HG02870 (cell line): ENCODE results near the gene PAN3.

ENCODE experiments used
- ATAC-seq: cut with Tn5 transposase; IDR thresholded peaks from one replicate; pipeline ENCODE4 v1.9.1; 2021; ENCODE audit warnings: mild to moderate bottlenecking, moderate library complexity; ENCODE audit not compliant: unreplicated experiment

Gene PAN3

DNA sequence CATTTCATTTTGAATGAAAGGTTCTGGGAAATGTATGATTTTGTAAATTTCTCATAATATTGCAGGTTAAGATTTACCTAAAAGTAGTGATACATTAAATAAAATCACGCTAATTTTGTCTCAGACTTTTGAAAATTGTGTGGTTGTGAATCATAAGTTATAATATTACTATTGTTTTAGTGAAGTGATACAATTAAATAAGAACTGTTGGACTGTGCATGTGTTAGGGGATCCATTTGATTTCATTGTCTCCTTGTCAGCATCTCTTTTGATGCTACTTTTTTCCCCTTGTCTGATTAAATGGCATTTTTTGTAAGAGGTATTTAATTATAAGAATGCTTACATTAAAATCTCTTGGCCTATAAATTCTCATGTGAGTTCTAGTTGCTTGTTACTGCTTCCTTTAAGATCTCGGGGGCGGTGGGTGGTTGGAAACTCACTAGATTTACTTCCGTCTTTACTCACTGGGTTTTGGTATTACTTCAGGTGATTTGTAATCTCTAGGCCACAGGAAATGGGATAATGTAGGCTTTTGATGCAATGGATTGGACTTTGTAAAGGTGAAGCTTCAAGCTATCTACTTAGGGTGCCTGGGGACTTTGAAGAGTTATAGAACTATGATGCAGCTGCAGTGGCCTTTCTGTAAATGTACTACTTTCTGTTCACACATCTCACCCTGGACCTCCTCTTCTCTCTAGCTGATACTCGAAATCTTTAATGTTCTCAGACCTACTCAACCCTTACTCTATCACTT is 66.5 kb downstream of the PAN3 start:
- ATAC-seq: peak; percentile 51

DNA sequence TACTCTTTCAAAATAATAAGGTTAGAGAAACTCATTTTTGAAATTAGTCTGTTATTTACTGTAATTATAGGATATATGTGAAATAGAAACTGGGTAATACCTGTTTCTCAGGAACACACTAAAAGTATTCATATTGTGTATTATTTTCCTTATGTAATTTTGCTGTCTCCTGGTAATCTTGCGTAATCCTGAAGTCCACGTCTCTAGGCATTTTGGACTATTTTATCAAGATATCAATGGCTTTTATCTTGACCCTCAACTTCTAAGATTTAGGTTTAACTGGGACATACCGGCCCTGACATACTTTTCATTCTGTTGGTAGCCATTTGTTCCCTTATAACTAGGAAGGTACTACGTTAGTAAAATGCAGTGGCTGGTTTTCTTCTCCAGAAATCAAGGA is 80.3 kb downstream of the PAN3 start:
- ATAC-seq: no peak

DNA sequence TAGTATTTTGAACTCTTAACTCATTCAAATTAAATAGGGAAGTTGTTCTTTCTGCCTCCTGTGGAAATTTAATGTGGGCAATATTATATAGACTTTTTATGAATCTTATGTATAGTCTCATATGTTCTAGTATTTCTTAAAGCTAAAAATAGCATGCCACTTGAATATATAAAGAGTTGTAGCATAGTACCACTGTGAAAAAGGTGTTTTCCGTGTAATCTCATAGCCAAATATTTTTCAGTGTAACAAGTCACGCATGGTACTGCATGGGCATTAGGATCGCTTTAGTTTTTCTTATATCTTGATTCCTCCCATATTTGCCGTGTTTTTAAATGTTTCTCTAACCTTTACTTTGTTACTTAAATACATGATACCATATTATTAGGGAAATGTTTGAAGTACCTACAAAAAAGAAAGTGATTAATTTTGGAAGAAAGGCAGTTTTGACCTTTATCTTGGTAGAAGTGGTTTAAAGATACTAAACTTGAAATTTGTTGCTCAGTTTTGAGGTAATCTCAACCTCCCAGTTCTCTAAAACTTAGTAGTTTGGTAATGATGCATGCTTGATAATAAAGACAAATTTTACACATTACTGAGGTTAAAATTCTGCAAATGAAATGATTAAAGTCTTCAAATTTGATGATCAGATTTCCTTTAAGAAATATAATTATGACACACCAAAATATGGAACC is 81.2 kb downstream of the PAN3 start:
- peak; percentile 48 for ATAC-seq

DNA sequence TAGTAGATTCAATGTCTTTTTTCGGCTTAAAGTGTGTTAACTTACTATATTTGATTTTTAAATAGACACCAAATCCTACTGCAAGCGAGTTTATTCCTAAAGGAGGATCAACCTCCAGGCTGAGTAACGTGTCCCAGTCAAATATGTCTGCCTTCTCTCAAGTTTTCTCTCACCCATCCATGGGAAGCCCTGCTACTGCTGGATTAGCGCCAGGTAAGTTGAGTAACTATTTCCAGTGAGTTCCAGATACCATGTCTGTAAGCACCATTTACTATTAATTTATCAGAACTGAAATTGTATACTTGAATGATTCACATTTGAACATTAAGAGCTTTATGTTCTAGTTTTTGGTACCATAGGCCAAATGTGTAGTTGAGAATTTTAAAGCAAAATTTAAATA is 81.8 kb downstream of the PAN3 start:
- ATAC-seq: no peak

DNA sequence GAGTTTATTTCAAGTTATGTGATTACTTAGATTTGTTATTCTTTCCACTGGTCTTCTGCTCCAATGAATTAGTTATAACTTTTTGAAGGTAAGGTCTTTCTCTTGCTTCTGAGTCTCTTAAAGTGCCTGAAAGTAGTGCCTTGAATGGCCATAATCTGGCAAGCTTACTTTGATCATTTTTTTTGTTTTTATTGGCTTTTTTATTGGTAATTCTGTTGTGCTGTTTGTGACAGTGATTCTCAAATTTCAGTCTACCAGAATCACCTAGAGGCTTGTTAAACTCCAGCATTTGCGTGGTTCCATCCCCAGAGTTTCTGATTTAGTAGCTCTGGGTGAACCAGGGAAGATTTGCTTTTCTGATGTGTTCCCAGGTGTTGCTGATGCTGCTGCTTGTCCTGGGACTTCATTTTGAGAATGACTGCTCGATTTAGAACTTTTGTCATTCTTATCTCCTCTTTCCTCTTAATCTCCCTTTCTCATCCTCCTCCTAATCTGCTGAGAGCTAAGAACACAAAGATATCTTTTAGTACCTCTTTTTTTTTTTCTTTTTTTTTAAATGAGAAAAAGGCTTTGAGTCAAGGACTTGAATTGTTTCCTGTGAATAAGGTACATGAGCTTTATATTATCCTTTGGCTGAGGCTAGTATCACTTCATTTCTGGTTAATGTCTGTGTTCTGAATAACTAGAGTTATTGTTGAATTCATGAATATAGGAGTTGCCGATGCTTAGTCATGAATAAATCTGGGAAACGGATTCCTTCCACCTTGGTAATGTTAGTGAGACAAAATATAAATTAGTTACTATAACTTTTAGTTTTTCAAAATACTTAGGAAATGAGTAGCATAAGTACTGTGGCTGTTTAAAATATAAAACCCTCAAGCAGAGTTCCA is 91.4 kb downstream of the PAN3 start:
- no peak for ATAC-seq

DNA sequence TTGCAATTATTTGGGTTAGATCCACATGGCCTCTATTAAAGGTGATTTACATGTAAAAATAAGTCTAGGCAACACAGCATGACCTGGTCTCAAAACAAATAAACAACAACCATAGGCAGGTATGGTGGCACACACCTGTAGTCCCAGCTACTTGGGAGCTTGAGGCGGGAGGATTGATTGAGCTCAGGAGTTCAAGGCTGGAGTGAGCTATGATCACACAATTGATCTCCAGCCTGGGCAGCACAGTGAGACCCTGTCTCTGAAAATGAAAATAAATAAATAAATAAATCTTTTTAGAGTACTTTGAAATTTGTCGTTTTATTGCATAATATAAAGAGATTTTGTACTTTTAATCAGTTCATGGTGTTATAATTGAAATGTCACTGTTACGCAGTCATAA is 93.3 kb downstream of the PAN3 start:
- no peak for ATAC-seq

DNA sequence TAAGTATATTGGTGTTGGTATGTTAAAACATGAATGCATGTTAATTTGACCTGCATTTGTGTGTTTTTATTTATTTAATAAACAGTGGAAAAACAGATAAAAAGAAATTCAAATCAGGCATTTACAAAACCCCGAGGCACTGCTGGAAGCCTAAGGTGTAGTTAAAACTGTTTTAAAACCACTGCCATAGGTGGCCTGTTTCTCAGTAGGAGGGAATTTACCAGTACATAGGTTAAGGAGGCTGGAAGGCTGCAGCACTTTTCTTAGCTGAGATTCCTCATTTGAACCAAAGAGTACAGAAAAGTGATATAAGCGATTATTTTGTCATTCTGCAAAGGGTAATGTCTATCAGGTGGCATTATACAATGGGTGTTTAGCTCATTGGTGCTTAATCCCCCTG is 99.6 kb downstream of the PAN3 start:
- ATAC-seq: no peak

DNA sequence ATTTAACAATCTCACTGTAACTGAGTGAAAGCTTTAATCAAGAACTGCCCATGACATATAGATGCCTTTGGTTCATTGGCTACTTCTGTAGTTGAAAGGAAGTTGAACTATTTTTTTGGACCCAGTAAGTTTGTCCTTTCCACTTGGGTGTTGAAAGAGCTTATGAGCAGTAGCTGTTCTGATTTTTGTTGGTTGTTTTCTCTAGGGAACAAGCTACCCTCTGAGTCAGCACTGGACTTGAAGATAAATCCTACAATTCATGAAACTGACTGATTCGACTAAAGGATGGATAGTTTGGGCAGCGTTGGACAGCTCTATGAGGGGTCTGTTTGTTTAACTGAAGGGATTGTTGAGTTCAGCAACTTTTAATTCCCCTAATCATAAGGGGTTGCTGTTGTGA is 101.0 kb downstream of the PAN3 start:
- ATAC-seq: no peak

DNA sequence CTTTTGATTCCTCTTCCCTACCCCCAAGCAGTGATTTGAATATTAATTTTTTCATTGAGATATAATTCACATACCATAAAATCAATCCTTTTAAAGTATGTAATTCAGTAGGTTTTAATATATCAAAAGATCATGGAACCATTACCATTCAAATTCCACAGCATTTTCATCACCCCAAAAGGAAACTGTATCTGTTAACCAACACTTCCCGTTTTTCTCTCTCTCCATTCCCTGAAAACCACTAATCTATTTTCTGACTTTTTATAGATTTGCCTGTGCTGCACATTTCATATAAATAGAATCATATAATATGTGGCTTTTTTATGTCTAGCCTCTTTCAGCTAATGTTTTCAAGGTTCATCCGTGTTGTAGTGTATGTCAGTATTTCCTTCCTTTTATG is 107.1 kb downstream of the PAN3 start:
- ATAC-seq: no peak

DNA sequence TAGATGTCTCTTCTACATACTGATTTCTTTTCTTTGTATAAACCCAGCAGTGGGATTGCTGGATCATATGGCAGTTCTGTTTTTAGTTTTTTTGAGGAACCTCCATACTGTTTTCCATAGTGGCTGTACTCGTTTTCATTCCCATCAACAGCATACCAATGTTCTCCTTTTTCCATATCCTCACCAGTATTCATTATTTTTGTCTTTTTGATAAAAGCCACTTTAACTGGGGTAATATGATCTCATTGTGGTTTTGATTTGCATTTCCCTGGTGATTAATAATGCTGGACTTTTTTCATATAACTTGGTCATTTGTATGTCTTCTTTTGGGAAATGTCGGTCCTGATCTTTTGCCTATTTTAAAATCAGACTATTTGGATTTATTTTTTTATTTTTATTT is 108.5 kb downstream of the PAN3 start:
- no peak for ATAC-seq

DNA sequence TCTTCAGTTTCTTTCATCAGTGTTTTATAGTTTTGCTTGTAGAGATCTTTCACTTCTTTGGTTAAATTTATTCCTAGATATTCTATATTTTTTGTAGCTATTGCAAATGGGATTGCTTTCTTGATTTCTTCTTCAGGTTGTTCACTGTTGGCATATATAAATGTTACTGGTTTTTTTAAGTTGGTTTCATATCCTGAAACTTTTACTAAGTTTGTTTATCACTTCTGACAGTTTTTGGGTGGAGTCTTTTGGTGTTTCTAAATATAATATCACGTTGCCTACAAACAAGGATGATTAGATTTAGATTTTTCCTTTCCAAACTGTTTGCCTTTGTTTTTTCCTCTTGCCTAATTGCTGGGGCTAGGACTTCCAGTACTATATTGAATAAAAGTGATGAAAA is 109.7 kb downstream of the PAN3 start:
- ATAC-seq: no peak

DNA sequence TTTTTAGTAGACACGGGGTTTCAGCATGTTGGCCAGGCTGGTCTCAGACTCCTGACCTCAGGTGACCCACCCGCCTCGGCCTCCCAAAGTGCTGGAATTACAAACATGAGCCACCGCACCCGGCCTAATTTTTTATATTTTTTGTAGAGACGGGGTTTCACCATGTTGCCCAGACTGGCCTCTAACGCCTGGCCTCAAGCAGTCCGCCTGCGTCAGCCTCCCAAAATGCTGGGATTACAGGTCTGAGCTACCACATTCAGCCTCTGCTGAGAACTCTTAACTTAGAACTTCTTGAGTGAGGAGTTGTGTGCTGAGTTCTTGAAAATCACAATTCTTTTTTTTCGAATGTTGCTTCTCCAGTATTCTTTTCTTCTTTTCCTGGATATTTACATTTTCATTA is 112.2 kb downstream of the PAN3 start:
- no peak for ATAC-seq

DNA sequence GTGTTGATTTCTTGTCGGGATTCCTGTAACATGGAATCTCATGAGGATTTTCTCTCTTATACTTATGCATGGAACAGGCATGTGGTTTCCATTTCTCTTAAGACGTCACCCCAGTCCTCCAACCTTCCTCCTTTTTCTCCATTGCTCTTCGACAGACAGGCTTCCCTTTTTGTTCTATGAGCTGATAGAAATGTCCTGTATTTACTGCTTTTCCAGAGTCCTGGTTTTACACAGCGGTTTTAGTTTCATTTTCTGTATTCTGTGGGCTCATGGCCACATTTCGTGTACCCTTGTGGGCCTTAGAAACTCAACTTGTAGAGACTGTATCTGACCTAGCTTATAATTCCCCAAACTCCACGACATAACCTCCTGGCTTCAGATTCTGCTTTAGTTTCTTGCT is 113.1 kb downstream of the PAN3 start:
- ATAC-seq: no peak

DNA sequence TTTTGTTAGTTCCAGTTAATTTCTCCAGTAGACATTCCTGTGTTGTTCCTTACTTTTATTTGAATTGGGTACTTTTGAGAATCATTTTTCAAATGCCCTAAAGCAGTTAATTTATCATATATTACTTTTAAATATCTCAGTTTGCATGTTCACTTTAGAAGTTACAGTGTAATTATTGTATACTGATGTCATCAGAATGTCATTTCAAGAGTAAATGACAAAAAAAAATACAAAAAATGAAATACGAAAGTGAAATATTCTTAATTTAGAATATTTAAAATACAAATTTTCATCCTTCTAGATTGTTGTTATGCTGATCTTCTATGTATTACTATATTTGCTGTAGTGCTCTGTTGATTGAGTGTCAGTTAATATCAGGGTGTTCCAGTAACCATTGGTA is 114.2 kb downstream of the PAN3 start:
- ATAC-seq: no peak

DNA sequence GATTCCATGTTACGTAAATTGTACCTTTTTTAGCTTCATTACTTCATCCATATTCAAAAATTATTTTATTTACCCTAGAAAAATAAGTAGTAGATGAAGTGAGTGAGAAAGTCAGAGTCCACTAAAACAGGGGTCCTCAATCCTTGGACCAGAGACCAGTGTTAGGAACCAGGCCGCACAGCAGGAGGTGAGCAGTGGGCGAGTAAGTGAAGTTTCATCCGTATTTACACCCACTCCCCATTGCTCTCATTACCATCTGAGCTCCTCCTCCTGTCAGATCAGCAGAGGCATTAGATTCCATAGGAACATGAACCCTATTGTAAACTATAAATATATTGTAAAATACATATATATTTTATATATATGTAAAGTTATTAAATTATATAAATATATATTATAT is 119.0 kb downstream of the PAN3 start:
- ATAC-seq: no peak

DNA sequence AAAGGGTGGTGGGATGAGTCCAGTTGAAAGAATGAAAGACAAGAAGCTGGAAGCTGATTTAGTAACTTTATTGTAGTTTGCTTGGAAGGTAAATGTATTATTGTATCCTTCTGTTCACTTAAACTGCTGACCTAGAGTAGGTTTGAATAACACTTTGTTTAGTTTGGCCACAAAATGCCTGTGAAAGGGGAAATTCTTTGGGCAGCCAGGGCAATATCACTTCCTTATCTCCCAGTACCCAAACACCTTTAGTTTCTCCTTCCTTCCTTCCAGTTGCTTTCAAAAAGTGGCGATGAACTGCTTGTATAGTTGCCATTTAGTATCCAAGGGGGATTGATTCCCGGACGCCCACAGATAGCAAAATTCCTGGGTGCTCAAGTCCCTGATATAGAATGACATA is 120.1 kb downstream of the PAN3 start:
- ATAC-seq: no peak

DNA sequence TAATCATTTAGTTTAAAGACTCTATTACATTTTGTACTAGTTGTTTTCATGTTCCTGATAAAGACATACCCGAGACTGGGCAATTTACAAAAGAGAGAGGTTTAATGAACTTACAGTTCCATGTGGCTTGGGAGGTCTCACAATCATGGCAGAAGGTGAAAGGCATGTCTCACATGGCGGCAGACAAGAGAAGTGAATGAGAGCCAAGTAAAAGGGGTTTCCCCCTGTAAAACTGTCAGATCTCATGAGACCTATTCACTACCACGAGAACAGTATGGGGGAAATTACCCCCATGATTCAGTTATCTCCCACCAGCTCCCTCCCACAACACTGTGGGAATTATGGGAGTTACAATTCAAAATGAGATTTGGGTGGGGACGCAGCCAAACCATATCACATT is 129.2 kb downstream of the PAN3 start:
- ATAC-seq: no peak

DNA sequence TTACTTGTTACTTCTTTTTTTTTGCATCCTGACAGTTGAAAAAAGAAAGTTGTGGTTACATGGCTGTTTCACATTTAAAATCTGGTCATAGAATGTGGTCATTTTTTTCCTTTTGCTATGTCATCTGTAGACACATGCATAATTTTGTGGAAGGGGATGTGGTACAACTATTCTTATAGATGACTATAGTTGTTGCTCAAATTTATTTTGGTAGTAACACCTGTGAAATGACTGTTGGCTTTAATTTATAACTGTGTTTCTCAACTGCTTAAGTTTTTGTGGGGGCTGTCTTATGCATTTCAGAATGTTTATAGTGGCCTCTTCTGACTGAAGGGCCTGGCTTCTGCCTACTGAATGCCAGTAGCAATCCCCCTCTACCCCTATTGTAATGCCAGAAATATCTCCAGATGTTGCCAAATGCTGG is 130.5 kb downstream of the PAN3 start:
- ATAC-seq: peak; percentile 98

DNA sequence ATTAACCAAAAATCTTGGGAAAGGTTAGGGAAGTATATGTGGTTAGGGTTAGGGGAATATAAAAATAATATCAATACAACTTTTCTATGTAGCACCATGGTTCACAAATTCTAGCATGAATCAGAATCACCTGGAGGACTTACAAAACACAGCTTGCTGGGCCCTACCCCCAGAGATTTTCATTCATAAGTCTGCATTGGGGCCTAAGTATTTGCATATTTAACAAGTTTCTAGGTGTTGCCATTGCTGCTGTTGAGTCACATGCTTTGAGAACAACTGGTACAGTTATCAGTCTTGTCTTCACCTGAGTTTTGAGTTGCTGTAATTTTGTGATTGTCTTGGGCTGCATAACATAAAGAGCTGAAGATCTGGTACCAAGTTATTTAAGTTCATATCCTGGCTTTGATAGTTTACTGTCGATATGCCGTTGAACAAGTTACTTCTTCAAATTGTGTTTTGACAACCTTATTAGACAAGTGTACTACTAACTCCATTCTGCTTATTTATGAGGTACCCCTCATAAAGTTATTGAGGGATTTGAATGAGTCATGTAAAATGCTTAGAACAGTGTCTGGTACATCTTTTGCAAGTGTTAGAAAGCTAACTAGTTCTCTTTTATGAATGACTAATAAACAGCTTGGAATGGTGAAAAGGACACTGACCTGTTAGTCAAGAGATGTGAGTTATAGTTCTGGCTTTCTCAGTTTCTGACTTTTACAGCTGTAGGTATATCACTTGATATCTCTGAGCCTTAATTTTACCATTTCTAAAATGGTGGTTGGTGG is 132.9 kb downstream of the PAN3 start:
- no peak for ATAC-seq

DNA sequence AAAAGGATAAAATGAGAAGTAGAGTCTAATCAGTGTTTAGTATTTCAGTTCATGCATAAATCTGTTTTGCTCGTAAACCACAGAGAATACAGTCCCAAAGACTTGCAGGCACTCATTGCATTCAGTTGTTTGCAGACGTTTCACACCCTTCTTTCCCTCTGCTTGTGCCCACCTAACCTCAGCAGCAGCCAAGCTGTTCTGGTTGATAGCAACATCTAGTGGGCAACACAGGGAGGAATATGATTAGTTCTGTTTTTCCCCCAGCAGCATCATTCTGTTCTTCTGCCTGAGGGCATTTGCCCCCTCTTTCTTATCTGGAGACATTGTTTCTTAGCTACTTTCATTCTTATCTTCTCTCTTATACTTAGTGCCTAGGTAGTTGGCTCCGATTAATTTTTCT is 135.6 kb downstream of the PAN3 start:
- ATAC-seq: no peak

DNA sequence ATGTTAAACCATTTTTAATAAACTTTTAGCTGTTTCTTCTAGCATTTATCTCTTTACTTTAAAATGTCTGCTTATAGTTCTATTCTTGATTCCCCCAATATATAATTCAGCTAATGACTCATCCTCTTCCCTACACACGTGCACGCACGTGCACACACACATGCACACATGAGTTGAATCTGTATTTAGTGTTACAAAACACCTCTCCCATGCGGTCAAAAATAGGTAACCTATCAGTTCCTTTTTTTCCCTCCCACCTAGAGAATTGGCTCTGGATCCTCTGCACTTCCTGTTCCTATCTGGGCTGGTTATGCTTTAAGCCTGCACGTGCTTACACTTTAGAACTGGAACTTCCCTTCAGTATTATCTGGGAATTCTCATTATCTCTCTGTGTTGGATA is 144.1 kb downstream of the PAN3 start:
- ATAC-seq: no peak
